Endodermal cell (in vitro differentiated cells): Measurements from ENCODE around the gene ZNF32. TPM values are rescaled to one million over a fixed set of nuclear protein-coding genes. Genes with fewer than 3 reads are reported as not detected.

Experiments used
- DNase-seq: peaks from one replicate; pipeline ENCODE4 v3.0.0-alpha.2; 2017
- H3K27ac ChIP-seq: 2 replicates; pipeline ENCODE4 v1.5.1; 2013; ENCODE audit warnings: mild to moderate bottlenecking, low read depth, low read length, moderate library complexity
- H3K27me3 ChIP-seq: 2 replicates; pipeline ENCODE4 v1.6.1; 2013; ENCODE audit warnings: mild to moderate bottlenecking, low read length, moderate library complexity; ENCODE audit not compliant: insufficient read depth, control insufficient read depth, poor library complexity, severe bottlenecking
- H3K36me3 ChIP-seq: 2 replicates; pipeline ENCODE4 v1.7.0; 2013; ENCODE audit warnings: mild to moderate bottlenecking, low read length, moderate library complexity; ENCODE audit not compliant: control insufficient read depth, insufficient read depth
- H3K4me1 ChIP-seq: one replicate; pipeline ENCODE4 v1.7.0; 2013; ENCODE audit warnings: low read length; ENCODE audit not compliant: control insufficient read depth, insufficient read depth
- H3K4me3 ChIP-seq: 2 replicates; pipeline ENCODE4 v1.5.1; 2013; ENCODE audit warnings: mild to moderate bottlenecking, low read length, moderate library complexity
- H3K9ac ChIP-seq: 2 replicates; pipeline ENCODE4 v1.6.1; 2013; ENCODE audit warnings: mild to moderate bottlenecking, low read length, moderate library complexity; ENCODE audit not compliant: poor library complexity, severe bottlenecking; ENCODE audit errors: extremely low read depth
- H3K9me3 ChIP-seq: 2 replicates; pipeline ENCODE4 v1.6.1; 2013; ENCODE audit warnings: mild to moderate bottlenecking, low read length, moderate library complexity; ENCODE audit not compliant: control insufficient read depth
- H3K27ac Mint-ChIP-seq: 2 replicates; pipeline ENCODE4 v1.8.0; 2020; ENCODE audit warnings: mixed read lengths
- H3K27me3 Mint-ChIP-seq: 2 replicates; pipeline ENCODE4 v1.8.0; 2021; ENCODE audit warnings: mild to moderate bottlenecking, mixed read lengths; ENCODE audit not compliant: insufficient read depth
- H3K36me3 Mint-ChIP-seq: 2 replicates; pipeline ENCODE4 v1.8.0; 2020; ENCODE audit warnings: low read depth, mixed read lengths
- H3K4me1 Mint-ChIP-seq: 2 replicates; pipeline ENCODE4 v1.8.0; 2020; ENCODE audit warnings: mixed read lengths
- H3K4me3 Mint-ChIP-seq: 2 replicates; pipeline ENCODE4 v1.8.0; 2020; ENCODE audit warnings: mild to moderate bottlenecking, moderate library complexity, mixed read lengths
- H3K9me3 Mint-ChIP-seq: 2 replicates; pipeline ENCODE4 v1.8.0; 2020; ENCODE audit warnings: mild to moderate bottlenecking, mixed read lengths
- CTCF ChIP-seq: fragments of 200-600 bp; sonication (generic); conservative IDR thresholded peaks from 2 replicates; pipeline ENCODE4 v1.5.0; 2021; ENCODE audit warnings: antibody characterized with exemption, mild to moderate bottlenecking
- WGBS, 2 experiments: methylation state at CpG; one replicate each; pipeline versions ENCODE4 v1.1.5 to v1.1.7; 2013; ENCODE audit warnings: missing lambda C conversion rate in 2 of 2, mixed read lengths in 1 of 2; ENCODE audit not compliant: insufficient coverage in 1 of 2, insufficient read length in 1 of 2; 5-methylcytosine and 5-hydroxymethylcytosine counted together
- total RNA-seq, 2 donors: library from RNA; stranded (reverse); fragmentation: NEBNext Ultra II Directional in 1 of 2; extraction: Animal tissue kit (Norgen Biotek cat#: 25700) in 1 of 2; gene quantifications; 2 replicates in 1 of 2; 3 replicates in 1 of 2; pipeline ENCODE4 v1.2.1, GENCODE V29; 2021

Gene ZNF32
- total RNA-seq, 2 donors from 2014 or later, result 21.4 to 29.0 TPM

GRCh38 chr10:43688348-43688892 is 39.7 kb upstream of the ZNF32 start:
- Mint-ChIP-seq H3K27me3 (peaks cover 62% of the 10 kb centered on the region), H3K4me3 (peak overlapping the region; percentile 71), H3K27ac (no peak overlapping the region), H3K9me3 (no peaks in the 10 kb centered on the region), H3K4me1 (peaks cover 2% of the 10 kb centered on the region), H3K36me3 (no peaks in the 10 kb centered on the region)
- Histone ChIP-seq H3K9ac (no peak overlapping the region), H3K4me1 (no peaks in the 10 kb centered on the region), H3K9me3 (no peaks in the 10 kb centered on the region), H3K27me3 (peaks cover 27% of the 10 kb centered on the region), H3K27ac (no peak overlapping the region), H3K36me3 (no peaks in the 10 kb centered on the region), H3K4me3 (no peak overlapping the region)
- 86 to 93% methylated on average over 4 to 16 of the region's 16 CpGs for WGBS, 2 experiments
- no peak for TF ChIP-seq CTCF
- DNase-seq, result no peak

- Mint-ChIP-seq H3K4me3 (no peak overlapping the region), H3K9me3 (no peaks in the 10 kb centered on the region), H3K27me3 (peaks cover 63% of the 10 kb centered on the region), H3K36me3 (no peaks in the 10 kb centered on the region), H3K4me1 (peaks cover 2% of the 10 kb centered on the region), H3K27ac (no peak overlapping the region)
- Histone ChIP-seq H3K9me3 (no peaks in the 10 kb centered on the region), H3K27me3 (peaks cover 27% of the 10 kb centered on the region), H3K27ac (no peak overlapping the region), H3K36me3 (no peaks in the 10 kb centered on the region), H3K4me3 (no peak overlapping the region), H3K4me1 (no peaks in the 10 kb centered on the region), H3K9ac (no peak overlapping the region)
- 89 to 90% methylated on average over 3 to 7 of the region's 7 CpGs for WGBS, 2 experiments
- no peak for DNase-seq
- TF ChIP-seq CTCF, result no peak
Measured at GRCh38 chr10:43687373-43687772, 38.7 kb upstream of the ZNF32 start.

GRCh38 chr10:43686414-43686813 is 37.7 kb upstream of the ZNF32 start:
- no peak overlapping the region for H3K27ac Mint-ChIP-seq
- no peaks in the 10 kb centered on the region for H3K36me3 ChIP-seq
- H3K36me3 Mint-ChIP-seq, result no peaks in the 10 kb centered on the region
- no peaks in the 10 kb centered on the region for H3K9me3 Mint-ChIP-seq
- H3K9ac ChIP-seq, result no peak overlapping the region
- H3K4me3 Mint-ChIP-seq, result no peak overlapping the region
- DNase-seq, result no peak
- TF ChIP-seq CTCF, result peak; percentile 57
- peaks cover 2% of the 10 kb centered on the region for H3K4me1 Mint-ChIP-seq
- H3K27me3 Mint-ChIP-seq, result peaks cover 62% of the 10 kb centered on the region
- 78 to 89% methylated on average over 3 to 6 of the region's 6 CpGs for WGBS, 2 experiments
- H3K4me3 ChIP-seq, result no peak overlapping the region
- peaks cover 22% of the 10 kb centered on the region for H3K27me3 ChIP-seq
- no peaks in the 10 kb centered on the region for H3K9me3 ChIP-seq
- H3K27ac ChIP-seq, result no peak overlapping the region
- no peaks in the 10 kb centered on the region for H3K4me1 ChIP-seq
